Common myeloid progenitor, CD34-positive (primary cell): ENCODE results near the gene RNF169.
"Not testable (repeated sequence)": the region's sequence is repeated elsewhere in the genome, so short reads cannot be mapped to it uniquely, and the experiment has no call there.

Source experiments
- CTCF ChIA-PET: fragments of 350-600 bp; sonication (Branson Sonifier 250); formaldehyde crosslinking; loops from one replicate; lab custom pipeline; 2021; ENCODE audit warnings: antibody characterized with exemption; lab: Charles Lee
- POLR2A ChIA-PET: fragments of 350-600 bp; sonication (Branson Sonifier 250); formaldehyde crosslinking; loops from one replicate; lab custom pipeline; 2021; ENCODE audit warnings: antibody characterized with exemption; lab: Charles Lee
- DNase-seq, 3 donors: peaks; one replicate each; pipeline versions ENCODE4 v3.0.0 to v3.0.0-alpha.2; 2013
- H3K27ac ChIP-seq, 2 experiments: 1 replicate in 1 of 2; 2 replicates in 1 of 2; pipeline ENCODE4 v1.7.0; 2013; ENCODE audit warnings: inconsistent platforms in 2 of 2, low read length in 2 of 2, mild to moderate bottlenecking in 2 of 2, low read depth in 1 of 2, moderate library complexity in 1 of 2; ENCODE audit not compliant: severe bottlenecking in 2 of 2, insufficient read depth in 1 of 2, poor library complexity in 1 of 2
- H3K27me3 ChIP-seq, 5 experiments: replicated peaks in 2 of 5; 1 replicate in 3 of 5; 2 replicates in 2 of 5; pipeline versions ENCODE4 v1.6.1 to v1.7.0; 2013; ENCODE audit warnings: low read length in 4 of 5, mild to moderate bottlenecking in 2 of 5, moderate library complexity in 2 of 5, inconsistent platforms in 1 of 5; ENCODE audit not compliant: insufficient read depth in 5 of 5, control insufficient read depth in 4 of 5
- H3K36me3 ChIP-seq, 4 experiments: 1 replicate in 2 of 4; 2 replicates in 2 of 4; pipeline versions ENCODE4 v1.6.1 to v1.7.0; 2013; ENCODE audit warnings: low read length in 3 of 4, control low read depth in 1 of 4, mild to moderate bottlenecking in 1 of 4; ENCODE audit not compliant: control insufficient read depth in 4 of 4, insufficient read depth in 4 of 4
- H3K4me1 ChIP-seq, 4 experiments: 1 replicate in 3 of 4; 2 replicates in 1 of 4; pipeline versions ENCODE4 v1.6.1 to v1.7.1; 2013; ENCODE audit warnings: low read length in 3 of 4, mild to moderate bottlenecking in 3 of 4, control low read depth in 1 of 4, inconsistent platforms in 1 of 4, moderate library complexity in 1 of 4; ENCODE audit not compliant: control insufficient read depth in 4 of 4, insufficient read depth in 4 of 4; ENCODE audit errors: control extremely low read depth in 1 of 4
- H3K4me3 ChIP-seq, 7 experiments: 1 replicate in 4 of 7; 2 replicates in 3 of 7; pipeline versions ENCODE4 v1.5.1 to v1.7.0; 2013; ENCODE audit warnings: mild to moderate bottlenecking in 7 of 7, low read length in 6 of 7, moderate library complexity in 6 of 7, inconsistent platforms in 2 of 7, low read depth in 2 of 7, control low read depth in 1 of 7; ENCODE audit not compliant: insufficient read depth in 4 of 7, control insufficient read depth in 1 of 7; ENCODE audit errors: extremely low read depth in 1 of 7
- H3K9me3 ChIP-seq, 5 experiments: 1 replicate in 4 of 5; 2 replicates in 1 of 5; pipeline versions ENCODE4 v1.6.1 to v1.7.1; 2013; ENCODE audit warnings: low read length in 4 of 5, mild to moderate bottlenecking in 2 of 5, inconsistent platforms in 1 of 5, low read depth in 1 of 5, moderate library complexity in 1 of 5; ENCODE audit not compliant: control insufficient read depth in 4 of 5, insufficient read depth in 2 of 5; ENCODE audit errors: control extremely low read depth in 1 of 5
- WGBS: methylation state at CpG from one replicate; pipeline ENCODE4 v1.1.5; 2013; ENCODE audit not compliant: insufficient coverage; 5-methylcytosine and 5-hydroxymethylcytosine counted together

RNF169 gene

DNA sequence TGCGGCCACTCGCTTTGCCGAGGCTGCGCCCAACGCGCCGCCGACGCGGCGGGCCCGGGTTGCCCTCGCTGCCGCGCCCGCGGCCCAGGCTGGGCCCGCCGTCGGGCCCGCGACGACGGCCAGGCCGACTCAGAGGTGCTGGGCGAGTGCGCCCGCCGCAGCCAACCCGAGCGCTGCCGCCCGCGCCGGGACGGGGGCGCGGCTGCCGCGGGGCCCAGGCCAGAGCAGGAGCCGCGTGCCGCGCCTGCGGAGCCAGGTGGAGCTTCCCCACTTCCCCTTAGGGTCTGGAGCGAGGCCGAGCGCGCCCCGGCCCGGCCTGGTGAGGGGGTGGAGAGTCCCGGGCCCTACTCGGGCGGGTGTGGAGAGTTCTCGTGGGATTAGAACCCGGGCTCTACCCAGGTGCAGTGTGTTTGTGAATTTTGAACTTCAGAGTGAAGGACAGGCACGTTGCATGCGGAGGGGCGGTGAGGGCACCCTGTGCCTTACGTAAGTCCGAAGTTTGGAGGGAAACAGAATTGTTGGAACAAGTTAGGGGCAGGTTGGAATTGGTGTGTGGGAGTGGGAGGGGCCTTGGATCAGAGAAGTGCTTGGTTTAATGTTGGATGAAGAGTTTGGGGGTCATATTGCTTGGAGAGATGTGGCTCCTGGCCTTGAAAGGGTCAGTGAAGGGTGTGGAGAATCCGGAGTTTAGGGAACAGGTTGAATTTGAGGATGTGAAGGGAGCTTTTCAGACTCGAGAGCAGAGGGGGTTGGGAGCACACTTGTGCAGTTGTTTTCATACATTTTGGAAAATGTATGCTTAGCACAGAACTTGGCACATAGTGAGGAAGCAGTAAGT, 697 bp downstream of the RNF169 start:
- Histone ChIP-seq H3K36me3 (no peaks in the 10 kb centered on the region), H3K27me3 (no peaks in the 10 kb centered on the region), H3K4me1 (peaks cover 5 to 27% (median 23%) of the 10 kb centered on the region in 4 experiments), H3K27ac (peak overlapping the region; percentile 74 to 90), H3K9me3 (no peaks in the 10 kb centered on the region), H3K4me3 (peak overlapping the region; percentile 44 to 79 (median 68))
- POLR2A ChIA-PET = interaction anchor here (0.6 to 1.0 kb wide), 2 partner anchors 14 to 29 kb away, joined by 3 to 4 read pairs; no protein-coding TSS in a partner anchor
- CTCF ChIA-PET = interaction anchor here (0.7 to 2.8 kb wide), 5 partner anchors 8 to 24 kb away, joined by 3 to 6 read pairs (median 3); no protein-coding TSS in a partner anchor
- peak; percentile 66 to 90 (median 86) for DNase-seq
- WGBS = under 1% methylated on average over 46 of the region's 63 CpGs

DNA sequence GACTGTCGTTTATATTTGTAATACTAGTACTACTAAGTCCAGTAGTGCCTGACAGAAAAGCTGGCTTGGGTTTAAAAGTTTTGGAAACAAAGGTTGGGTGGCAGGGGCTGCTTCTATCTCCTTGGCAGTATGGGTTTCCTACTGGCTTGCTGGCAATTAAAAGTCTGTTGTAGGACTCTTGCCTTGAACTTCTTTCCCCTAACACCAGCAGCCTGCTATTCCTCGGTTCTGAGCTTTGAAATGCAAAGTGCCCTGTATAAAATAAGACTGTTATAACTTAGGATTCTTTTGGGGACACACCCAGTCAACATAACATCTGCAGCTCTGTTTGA, 1.3 kb downstream of the RNF169 start:
- WGBS = no CpG with 5 or more reads among the region's 2 CpGs
- Histone ChIP-seq H3K36me3 (no peaks in the 10 kb centered on the region), H3K27ac (peak overlapping the region in 1 of 2 experiments; percentile 90), H3K9me3 (no peaks in the 10 kb centered on the region), H3K4me3 (peak overlapping the region in 6 of 7 experiments; percentile 51 to 79 (median 68)), H3K4me1 (peaks cover 7 to 30% (median 23%) of the 10 kb centered on the region in 4 experiments), H3K27me3 (no peaks in the 10 kb centered on the region)
- peak in 2 of 3 donors; percentile 26 to 28 for DNase-seq
- ChIA-PET CTCF (interaction anchor here (0.7 to 2.8 kb wide), 5 partner anchors 8 to 24 kb away, joined by 3 to 6 read pairs (median 3); no protein-coding TSS in a partner anchor), POLR2A (interaction anchor here (0.6 kb wide), 1 partner anchor 28 kb away, joined by 4 read pairs; no protein-coding TSS in a partner anchor)

DNA sequence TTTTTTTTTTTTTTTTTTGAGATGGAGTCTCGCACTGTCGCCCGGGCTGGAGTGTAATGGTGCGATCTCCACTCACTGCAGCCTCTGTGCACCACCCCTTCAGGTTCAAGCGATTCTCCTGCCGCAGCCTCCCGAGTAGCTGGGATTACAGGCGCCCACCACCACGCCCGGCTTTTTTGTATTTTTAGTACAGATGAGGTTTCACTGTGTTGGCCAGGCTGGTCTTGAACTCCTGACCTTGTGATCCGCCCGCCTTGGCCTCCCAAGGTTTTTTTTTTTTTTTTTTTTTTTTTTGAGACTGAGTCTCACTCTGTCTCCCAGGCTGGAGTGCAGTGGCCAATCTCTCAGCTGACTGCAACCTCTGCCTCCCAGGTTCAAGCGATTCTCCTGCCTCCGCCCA, 1.9 kb downstream of the RNF169 start:
- DNase-seq, POLR2A ChIA-PET, H3K27me3 ChIP-seq, H3K36me3 ChIP-seq, H3K27ac ChIP-seq, H3K9me3 ChIP-seq: not testable (repeated sequence)
- WGBS = 100% methylated on average over 2 of the region's 14 CpGs
- CTCF ChIA-PET = interaction anchor here (0.8 to 2.8 kb wide), 3 partner anchors 9 to 47 kb away, joined by 3 to 6 read pairs (median 3); no protein-coding TSS in a partner anchor
- H3K4me1 ChIP-seq = peaks cover 7 to 32% (median 23%) of the 10 kb centered on the region in 4 experiments
- peak overlapping the region in 2 of 7 experiments; percentile 68 to 79 for H3K4me3 ChIP-seq

DNA sequence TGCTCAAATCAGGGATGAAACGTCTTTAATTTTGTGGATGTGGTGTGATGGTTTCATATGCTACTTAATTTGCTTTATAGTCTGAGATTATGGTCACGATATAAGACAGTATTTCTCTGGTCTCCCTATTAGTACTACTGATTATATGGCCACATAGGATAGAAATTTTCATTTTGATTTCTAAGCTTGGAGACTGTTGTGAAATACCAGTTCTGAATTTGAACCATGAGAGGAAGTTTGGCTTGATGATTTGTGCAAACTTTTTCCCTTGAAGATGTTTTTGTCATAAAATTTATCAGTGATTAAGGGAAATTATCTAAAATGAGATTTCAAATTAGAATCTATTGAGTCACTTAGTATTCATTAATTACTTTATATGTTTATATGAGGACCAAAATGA, 2.7 kb downstream of the RNF169 start:
- Histone ChIP-seq H3K36me3 (no peaks in the 10 kb centered on the region), H3K27ac (no peak overlapping the region), H3K9me3 (no peaks in the 10 kb centered on the region), H3K4me1 (peaks cover 7 to 32% (median 23%) of the 10 kb centered on the region in 4 experiments), H3K4me3 (no peak overlapping the region), H3K27me3 (no peaks in the 10 kb centered on the region)
- WGBS = 80% methylated on average over 1 of the region's 2 CpGs
- CTCF ChIA-PET = interaction anchor here (0.8 to 2.8 kb wide), 3 partner anchors 10 to 46 kb away, joined by 3 to 6 read pairs (median 5); no protein-coding TSS in a partner anchor
- no peak for DNase-seq
- POLR2A ChIA-PET = no interaction called here

DNA sequence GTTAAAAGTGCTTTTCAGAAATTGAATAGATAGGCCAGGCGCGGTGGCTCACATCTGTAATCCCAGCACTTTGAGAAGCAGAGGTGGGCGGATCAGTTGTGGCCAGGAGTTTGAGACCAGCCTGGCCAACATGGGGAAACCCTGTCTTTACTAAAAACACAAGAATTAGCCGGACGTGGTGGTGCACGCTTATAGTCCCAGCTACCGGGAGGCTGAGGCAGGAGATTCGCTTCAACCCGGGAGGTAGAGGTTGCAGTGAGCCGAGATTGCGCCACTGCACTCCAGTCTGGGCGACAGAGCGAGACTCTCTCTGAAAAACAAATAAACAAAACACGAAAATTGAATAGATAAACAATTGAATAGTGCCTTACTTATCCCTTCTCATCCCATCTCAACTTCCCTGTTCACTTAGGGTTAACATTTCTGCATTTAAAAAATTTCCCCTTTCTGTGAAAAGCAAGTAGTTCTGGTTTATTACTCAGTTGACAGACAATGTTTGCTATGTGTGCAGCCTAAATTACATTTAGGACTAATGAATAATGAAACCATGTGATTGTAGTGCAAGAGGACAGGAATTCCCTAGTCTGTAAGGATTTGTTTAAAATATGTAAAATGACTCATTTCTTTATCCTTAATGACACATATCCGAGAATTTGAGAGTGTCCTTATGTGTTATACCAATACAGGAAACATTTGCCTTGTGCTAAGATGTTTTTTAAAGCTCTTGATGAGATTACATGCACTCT, 6.0 kb downstream of the RNF169 start:
- ChIA-PET POLR2A (no interaction called here), CTCF (interaction anchor here (0.9 kb wide), 1 partner anchor 20 kb away, joined by 3 read pairs; no protein-coding TSS in a partner anchor)
- peak in 1 of 3 donors; percentile 29 for DNase-seq
- WGBS = 98% methylated on average over 5 of the region's 15 CpGs
- Histone ChIP-seq H3K9me3 (peaks cover 0 to 1% (median 0%) of the 10 kb centered on the region in 5 experiments), H3K4me3 (no peak overlapping the region), H3K27me3 (no peaks in the 10 kb centered on the region), H3K27ac (no peak overlapping the region), H3K36me3 (no peaks in the 10 kb centered on the region), H3K4me1 (peaks cover 7 to 18% (median 10%) of the 10 kb centered on the region in 4 experiments)

DNA sequence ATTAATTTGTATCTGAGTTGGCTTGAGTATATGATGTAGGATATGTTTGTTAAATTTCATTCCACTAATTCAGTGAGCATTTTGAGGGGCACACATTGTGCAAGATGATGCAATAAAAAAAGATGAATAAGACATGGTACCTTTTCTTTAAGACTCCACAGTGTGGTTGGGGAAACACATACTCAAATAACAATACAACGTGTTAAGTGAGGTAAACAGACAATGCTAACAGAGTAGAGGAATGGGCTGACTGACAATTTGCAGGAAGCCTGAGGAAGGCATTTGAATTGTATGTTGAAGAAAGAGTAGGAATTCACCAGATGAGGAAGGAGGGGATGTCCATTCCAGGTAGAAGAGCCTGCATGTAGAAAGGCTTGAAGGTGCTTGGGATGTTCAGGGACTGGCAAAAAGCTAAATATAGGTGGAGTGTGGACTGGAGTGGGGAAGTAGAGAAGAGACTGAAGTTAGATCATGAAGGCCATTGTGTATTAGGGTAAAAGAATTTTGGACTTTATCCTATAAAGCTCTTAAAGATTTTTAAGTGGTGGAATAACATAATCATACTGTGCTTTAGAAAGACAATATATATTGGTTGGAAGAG, 6.8 kb downstream of the RNF169 start:
- Histone ChIP-seq H3K4me3 (no peak overlapping the region), H3K27me3 (no peaks in the 10 kb centered on the region), H3K36me3 (no peaks in the 10 kb centered on the region), H3K27ac (no peak overlapping the region), H3K4me1 (peaks cover 0 to 11% (median 4%) of the 10 kb centered on the region in 4 experiments), H3K9me3 (peaks cover 0 to 1% (median 0%) of the 10 kb centered on the region in 5 experiments)
- ChIA-PET POLR2A (no interaction called here), CTCF (interaction anchor here (1.2 kb wide), 1 partner anchor 493 kb away, joined by 3 read pairs; no protein-coding TSS in a partner anchor)
- WGBS = no CpG with 5 or more reads among the region's 1 CpG
- no peak for DNase-seq
